ENCODE measurements around the gene TRAF2. TPM values are rescaled to one million over a fixed set of nuclear protein-coding genes. Genes with fewer than 3 reads are reported as not detected.

The TRAF2 gene
- total RNA-seq, 2 experiments from 2014 or later, result 10.6 to 11.6 TPM

DNA sequence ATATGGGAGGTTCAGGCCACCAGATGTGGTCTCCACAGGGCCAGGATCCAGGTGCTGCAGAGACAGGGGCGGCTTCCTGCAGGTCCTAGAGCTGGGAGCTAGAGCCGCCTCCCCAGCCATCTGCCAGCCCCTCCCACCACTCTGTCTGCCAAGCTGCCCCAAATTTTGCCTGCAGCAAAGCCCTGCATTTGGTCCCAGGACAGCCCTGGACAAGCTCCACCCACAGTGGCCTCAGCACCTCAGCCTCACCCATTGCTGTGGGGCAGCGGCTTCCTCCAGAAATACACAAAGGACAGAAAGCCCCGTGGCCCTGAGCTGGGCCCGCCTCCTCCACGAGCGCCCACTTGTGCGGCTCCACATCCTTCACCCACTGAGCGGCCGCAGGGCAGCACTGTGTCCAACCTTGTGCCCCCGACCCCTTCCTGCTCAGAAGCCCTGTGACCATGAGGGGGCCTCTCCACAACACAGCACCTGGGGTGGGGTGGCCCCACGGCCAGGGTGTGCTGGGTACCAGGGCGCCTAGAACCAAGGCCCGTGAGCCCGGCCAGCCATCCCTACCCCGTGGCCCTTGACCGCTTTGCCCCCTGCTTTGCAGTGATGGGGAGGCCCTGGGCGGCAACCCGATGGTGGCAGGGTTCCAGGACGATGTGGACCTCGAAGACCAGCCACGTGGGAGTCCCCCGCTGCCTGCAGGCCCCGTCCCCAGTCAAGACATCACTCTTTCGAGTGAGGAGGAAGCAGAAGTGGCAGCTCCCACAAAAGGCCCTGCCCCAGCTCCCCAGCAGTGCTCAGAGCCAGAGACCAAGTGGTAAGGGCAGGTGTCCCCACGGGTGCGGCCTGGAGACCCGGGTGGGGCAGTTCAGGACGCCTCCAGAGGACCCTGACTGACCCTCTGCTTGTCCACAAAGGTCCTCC, 47.7 kb upstream of the TRAF2 start:
- Histone ChIP-seq H3K27ac (ENCODE audit: low read depth in 1 of 2, low read length in 2 of 2) (no peak overlapping the region), H3K4me3 (ENCODE audit: low read length) (no peak overlapping the region), H3K27me3 (ENCODE audit: control insufficient read depth in 1 of 2, insufficient read depth in 2 of 2, low read length in 2 of 2) (peaks cover 0 to 7% of the 10 kb centered on the region in 2 experiments), H3K9me3 (ENCODE audit: control insufficient read depth in 1 of 2, insufficient read depth in 1 of 2, low read length in 2 of 2) (no peaks in the 10 kb centered on the region), H3K4me1 (ENCODE audit: insufficient read depth, low read length) (peaks cover 22% of the 10 kb centered on the region), H3K36me3 (ENCODE audit: insufficient read depth, low read length) (peaks cover 14% of the 10 kb centered on the region)
- Mint-ChIP-seq H3K27me3 (peaks cover 8% of the 10 kb centered on the region), H3K9me3 (no peaks in the 10 kb centered on the region), H3K4me3 (no peak overlapping the region), H3K4me1 (ENCODE audit: low read depth) (peaks cover 13% of the 10 kb centered on the region), H3K36me3 (ENCODE audit: low read depth) (peaks cover 12% of the 10 kb centered on the region), H3K27ac (no peak overlapping the region)
- CTCF ChIA-PET, result no interaction called here
- intact Hi-C loops (cut with DNase I, micrococcal nuclease), result no loop called here
- DNase-seq (no peak), ATAC-seq (ENCODE audit: poor library complexity) (no peak)
- POLR2A ChIA-PET, result no interaction called here
- no peak for TF ChIP-seq CTCF (IDR thresholded peaks at IDR 0.05)

- no peak overlapping the region for H3K27ac Mint-ChIP-seq
- TF ChIP-seq CTCF (IDR thresholded peaks at IDR 0.05), result no peak
Observed at GRCh38 chr9:136839229-136840139, 46.8 kb upstream of the TRAF2 start.

GRCh38 chr9:136840140-136840876, 46.0 kb upstream of the TRAF2 start:
- H3K4me1 Mint-ChIP-seq (ENCODE audit: low read depth), result peaks cover 15% of the 10 kb centered on the region
- Histone ChIP-seq H3K4me1 (ENCODE audit: insufficient read depth, low read length) (peaks cover 34% of the 10 kb centered on the region), H3K36me3 (ENCODE audit: insufficient read depth, low read length) (peaks cover 14% of the 10 kb centered on the region), H3K4me3 (ENCODE audit: low read length) (no peak overlapping the region), H3K9me3 (ENCODE audit: control insufficient read depth in 1 of 2, insufficient read depth in 1 of 2, low read length in 2 of 2) (no peaks in the 10 kb centered on the region), H3K27ac (ENCODE audit: low read depth in 1 of 2, low read length in 2 of 2) (no peak overlapping the region), H3K27me3 (ENCODE audit: control insufficient read depth in 1 of 2, insufficient read depth in 2 of 2, low read length in 2 of 2) (peaks cover 5 to 11% of the 10 kb centered on the region in 2 experiments)
- no peaks in the 10 kb centered on the region for H3K9me3 Mint-ChIP-seq
- no peak overlapping the region for H3K27ac Mint-ChIP-seq
- H3K27me3 Mint-ChIP-seq, result peaks cover 15% of the 10 kb centered on the region
- ChIA-PET CTCF (no interaction called here), POLR2A (no interaction called here)
- no peak overlapping the region for H3K4me3 Mint-ChIP-seq
- peaks cover 5% of the 10 kb centered on the region for H3K36me3 Mint-ChIP-seq (ENCODE audit: low read depth)
- DNase-seq (no peak), ATAC-seq (ENCODE audit: poor library complexity) (no peak)
- intact Hi-C loops (cut with DNase I, micrococcal nuclease), result loop anchor here (2.0 to 10.0 kb wide), 2 partner anchors 32 to 104 kb away; partner anchors contain the start of genes C8G (in 1 of the 2) and FBXW5 (in 1 of the 2)
- TF ChIP-seq CTCF (IDR thresholded peaks at IDR 0.05), result no peak

More at GRCh38 chr9:136839229-136840139, 46.8 kb upstream of the TRAF2 start:
- Mint-ChIP-seq H3K4me3 (no peak overlapping the region), H3K9me3 (no peaks in the 10 kb centered on the region), H3K27me3 (peaks cover 11% of the 10 kb centered on the region), H3K4me1 (ENCODE audit: low read depth) (peaks cover 15% of the 10 kb centered on the region), H3K36me3 (ENCODE audit: low read depth) (peaks cover 5% of the 10 kb centered on the region)
- Histone ChIP-seq H3K9me3 (ENCODE audit: control insufficient read depth in 1 of 2, insufficient read depth in 1 of 2, low read length in 2 of 2) (no peaks in the 10 kb centered on the region), H3K4me3 (ENCODE audit: low read length) (no peak overlapping the region), H3K27me3 (ENCODE audit: control insufficient read depth in 1 of 2, insufficient read depth in 2 of 2, low read length in 2 of 2) (peaks cover 0 to 8% of the 10 kb centered on the region in 2 experiments), H3K4me1 (ENCODE audit: insufficient read depth, low read length) (peaks cover 30% of the 10 kb centered on the region), H3K36me3 (ENCODE audit: insufficient read depth, low read length) (peaks cover 14% of the 10 kb centered on the region), H3K27ac (ENCODE audit: low read depth in 1 of 2, low read length in 2 of 2) (no peak overlapping the region)
- ATAC-seq (ENCODE audit: poor library complexity) (no peak), DNase-seq (no peak)
- intact Hi-C loops (cut with DNase I, micrococcal nuclease), result loop anchor here (2.0 to 10.0 kb wide), 2 partner anchors 31 to 105 kb away; partner anchors contain the start of genes C8G (in 1 of the 2) and FBXW5 (in 1 of the 2)
- CTCF ChIA-PET, result no interaction called here
- POLR2A ChIA-PET, result no interaction called here

All from CD4-positive, alpha-beta T cell (primary cell).